RPMI7951 (cell line): Measurements from ENCODE around the gene TARS1. TPM values are rescaled to one million over a fixed set of nuclear protein-coding genes. Genes with fewer than 3 reads are reported as not detected.

ENCODE experiments used
- DNase-seq: peaks from one replicate; pipeline ENCODE4 v3.0.0-alpha.2; 2012; ENCODE audit warnings: low read depth
- total RNA-seq: library from RNA; depleted of rRNA; stranded (reverse); fragments of >200 nt; shearing (Covaris generic); gene quantifications from 2 replicates; pipeline ENCODE4 v1.2.3, GENCODE V29; 2014; rRNA removed

The TARS1 gene
- 172 and 195 TPM in 2 replicates for total RNA-seq

GRCh38 chr5:33440482-33441240 is at the start of gene TARS1:
Gene TARS1 (plus strand): TSS chr5:33440965. CDS start chr5:33441087, 122 bp downstream.
- peak; percentile 100 for DNase-seq

GRCh38 chr5:33398501-33398900 is 42.3 kb upstream of the TARS1 start:
- DNase-seq, result no peak

GRCh38 chr5:33400675-33401074 is 40.1 kb upstream of the TARS1 start:
- DNase-seq, result no peak

GRCh38 chr5:33401482-33402390 is 39.0 kb upstream of the TARS1 start:
- peak; percentile 72 for DNase-seq

- no peak for DNase-seq
Observed at GRCh38 chr5:33403187-33403586, 37.6 kb upstream of the TARS1 start.

- no peak for DNase-seq
Observed at GRCh38 chr5:33408816-33409215, 31.9 kb upstream of the TARS1 start.

GRCh38 chr5:33409435-33410170 is 31.2 kb upstream of the TARS1 start:
- DNase-seq, result peak; percentile 12

- DNase-seq, result no peak
Observed at GRCh38 chr5:33410221-33410620, 30.5 kb upstream of the TARS1 start.

- no peak for DNase-seq
Observed at GRCh38 chr5:33411498-33411897, 29.3 kb upstream of the TARS1 start.

- DNase-seq, result no peak
Observed at GRCh38 chr5:33415811-33416354, 24.9 kb upstream of the TARS1 start.

GRCh38 chr5:33417632-33418031 is 23.1 kb upstream of the TARS1 start:
- DNase-seq, result no peak

- no peak for DNase-seq
Observed at GRCh38 chr5:33420946-33421345, 19.8 kb upstream of the TARS1 start.

- DNase-seq, result no peak
Observed at GRCh38 chr5:33422191-33422590, 18.6 kb upstream of the TARS1 start.

GRCh38 chr5:33423018-33423630 is 17.6 kb upstream of the TARS1 start:
- DNase-seq, result peak; percentile 36

GRCh38 chr5:33425314-33425713 is 15.5 kb upstream of the TARS1 start:
- no peak for DNase-seq

- no peak for DNase-seq
Observed at GRCh38 chr5:33430983-33431382, 9.8 kb upstream of the TARS1 start.

GRCh38 chr5:33432656-33433055 is 8.1 kb upstream of the TARS1 start:
- no peak for DNase-seq

- DNase-seq, result no peak
Observed at GRCh38 chr5:33433303-33434240, 7.2 kb upstream of the TARS1 start.

GRCh38 chr5:33435893-33436490 is 4.8 kb upstream of the TARS1 start:
- peak; percentile 68 for DNase-seq

- no peak for DNase-seq
Observed at GRCh38 chr5:33438996-33439395, 1.8 kb upstream of the TARS1 start.
